Measurements from ENCODE around the gene FLOT1.

DNA sequence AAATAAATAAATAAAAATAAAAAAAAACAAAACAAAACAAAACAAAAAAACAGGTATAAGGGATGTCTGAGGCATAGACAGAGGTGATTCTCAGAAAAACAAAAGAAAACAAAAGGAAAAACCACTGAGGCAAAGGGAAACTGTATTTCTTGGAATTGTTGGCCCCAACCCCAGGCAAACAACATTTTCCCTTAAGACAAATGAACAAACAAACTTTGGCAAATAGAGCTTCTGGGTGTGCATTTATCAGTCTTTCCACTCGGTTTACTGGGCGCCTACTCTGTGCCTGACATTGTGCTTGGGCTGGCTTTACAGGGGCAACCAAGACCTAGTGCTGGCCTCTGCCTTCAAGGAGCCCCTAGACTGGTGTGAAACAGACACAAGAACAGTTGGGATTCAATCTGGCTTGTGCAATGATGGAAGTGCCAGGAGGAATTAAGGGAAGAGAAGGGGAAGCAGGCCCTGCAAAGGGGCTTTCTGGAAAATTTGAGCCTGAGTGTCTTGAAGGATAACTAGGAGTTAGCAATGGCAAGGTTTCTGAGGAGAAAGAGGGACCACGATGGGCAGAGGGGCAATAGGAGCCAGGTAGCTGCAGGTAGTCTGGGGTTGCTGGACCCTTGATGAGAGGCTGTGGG is 35.6 kb upstream of the FLOT1 start:
- TF ChIP-seq, protein P1, sequence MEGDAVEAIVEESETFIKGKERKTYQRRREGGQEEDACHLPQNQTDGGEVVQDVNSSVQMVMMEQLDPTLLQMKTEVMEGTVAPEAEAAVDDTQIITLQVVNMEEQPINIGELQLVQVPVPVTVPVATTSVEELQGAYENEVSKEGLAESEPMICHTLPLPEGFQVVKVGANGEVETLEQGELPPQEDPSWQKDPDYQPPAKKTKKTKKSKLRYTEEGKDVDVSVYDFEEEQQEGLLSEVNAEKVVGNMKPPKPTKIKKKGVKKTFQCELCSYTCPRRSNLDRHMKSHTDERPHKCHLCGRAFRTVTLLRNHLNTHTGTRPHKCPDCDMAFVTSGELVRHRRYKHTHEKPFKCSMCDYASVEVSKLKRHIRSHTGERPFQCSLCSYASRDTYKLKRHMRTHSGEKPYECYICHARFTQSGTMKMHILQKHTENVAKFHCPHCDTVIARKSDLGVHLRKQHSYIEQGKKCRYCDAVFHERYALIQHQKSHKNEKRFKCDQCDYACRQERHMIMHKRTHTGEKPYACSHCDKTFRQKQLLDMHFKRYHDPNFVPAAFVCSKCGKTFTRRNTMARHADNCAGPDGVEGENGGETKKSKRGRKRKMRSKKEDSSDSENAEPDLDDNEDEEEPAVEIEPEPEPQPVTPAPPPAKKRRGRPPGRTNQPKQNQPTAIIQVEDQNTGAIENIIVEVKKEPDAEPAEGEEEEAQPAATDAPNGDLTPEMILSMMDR (optimal IDR thresholded peaks at IDR 0.05 in 1 of 3, IDR thresholded peaks at IDR 0.05 in 1 of 3, conservative IDR thresholded peaks at IDR 0.05 in 1 of 3; ENCODE audit: extremely low read depth in 1 of 3, insufficient read depth in 2 of 3, low read length in 3 of 3), result no peak
- no peak for TF ChIP-seq EZH2 (IDR thresholded peaks at IDR 0.05; ENCODE audit: low read length)

All from keratinocyte (primary cell).